Stimulated activated CD8-positive, alpha-beta memory T cell treated with anti-CD3 and anti-CD28 coated beads, Interleukin-4, amount 100 ng/mL, for 48 hours (primary cell): ENCODE measurements around the gene GOLGA6L10.
"Not testable (repeated sequence)": the region's sequence is repeated elsewhere in the genome, so short reads cannot be mapped to it uniquely, and the experiment has no call there.

ENCODE experiments used
- DNase-seq: peaks from one replicate; pipeline ENCODE4 v3.0.0-alpha.2; 2020

The GOLGA6L10 gene

GRCh38 chr15:82342632-82343374 lies 6.5 kb downstream of the GOLGA6L10 start:
- peak; percentile 60 for DNase-seq

- DNase-seq = not testable (repeated sequence)
Measured at GRCh38 chr15:82338573-82338972, 10.7 kb downstream of the GOLGA6L10 start.

- DNase-seq = not testable (repeated sequence)
Measured at GRCh38 chr15:82338053-82338452, 11.2 kb downstream of the GOLGA6L10 start.

GRCh38 chr15:82337051-82337450 lies 12.2 kb downstream of the GOLGA6L10 start:
- not testable (repeated sequence) for DNase-seq

- DNase-seq = not testable (repeated sequence)
Measured at GRCh38 chr15:82336180-82336647, 13.1 kb downstream of the GOLGA6L10 start.

GRCh38 chr15:82335006-82335405 lies 14.3 kb downstream of the GOLGA6L10 start:
- DNase-seq = not testable (repeated sequence)

GRCh38 chr15:82334554-82334932 lies 14.7 kb downstream of the GOLGA6L10 start:
- DNase-seq = not testable (repeated sequence)

- DNase-seq = not testable (repeated sequence)
Measured at GRCh38 chr15:82333603-82334553, 15.4 kb downstream of the GOLGA6L10 start.

- not testable (repeated sequence) for DNase-seq
Measured at GRCh38 chr15:82332711-82333602, 16.3 kb downstream of the GOLGA6L10 start.

GRCh38 chr15:82331576-82332304 lies 17.5 kb downstream of the GOLGA6L10 start:
- not testable (repeated sequence) for DNase-seq

GRCh38 chr15:82330921-82331320 lies 18.4 kb downstream of the GOLGA6L10 start:
- DNase-seq = not testable (repeated sequence)

- DNase-seq = not testable (repeated sequence)
Measured at GRCh38 chr15:82329039-82329438, 20.2 kb downstream of the GOLGA6L10 start.

- not testable (repeated sequence) for DNase-seq
Measured at GRCh38 chr15:82327372-82327771, 21.9 kb downstream of the GOLGA6L10 start.

- DNase-seq = not testable (repeated sequence)
Measured at GRCh38 chr15:82326896-82327295, 22.4 kb downstream of the GOLGA6L10 start.

GRCh38 chr15:82325646-82326045 lies 23.6 kb downstream of the GOLGA6L10 start:
- DNase-seq = not testable (repeated sequence)

GRCh38 chr15:82324831-82325230 lies 24.4 kb downstream of the GOLGA6L10 start:
- DNase-seq = not testable (repeated sequence)

GRCh38 chr15:82322488-82322887 lies 26.8 kb downstream of the GOLGA6L10 start:
- not testable (repeated sequence) for DNase-seq

- DNase-seq = not testable (repeated sequence)
Measured at GRCh38 chr15:82320861-82321260, 28.4 kb downstream of the GOLGA6L10 start.

GRCh38 chr15:82319522-82320278 lies 29.6 kb downstream of the GOLGA6L10 start:
- DNase-seq = not testable (repeated sequence)

- DNase-seq = not testable (repeated sequence)
Measured at GRCh38 chr15:82318281-82318680, 31.0 kb downstream of the GOLGA6L10 start.

- DNase-seq = not testable (repeated sequence)
Measured at GRCh38 chr15:82317516-82317915, 31.8 kb downstream of the GOLGA6L10 start.
